DMS 273 (cell line): Measurements from ENCODE around the gene RAD51B.
A peak's percentile ranks its signal among the peaks of the same experiment; 100 is the strongest.

Source experiments
- DNase-seq: peaks from one replicate; lab custom pipeline; 2025; ENCODE audit not compliant: unreplicated experiment; lab: John Stamatoyannopoulos, UW

The RAD51B gene

GRCh38 chr14:68511129-68512047 lies 691.8 kb downstream of the RAD51B start:
- DNase-seq: no peak

DNA sequence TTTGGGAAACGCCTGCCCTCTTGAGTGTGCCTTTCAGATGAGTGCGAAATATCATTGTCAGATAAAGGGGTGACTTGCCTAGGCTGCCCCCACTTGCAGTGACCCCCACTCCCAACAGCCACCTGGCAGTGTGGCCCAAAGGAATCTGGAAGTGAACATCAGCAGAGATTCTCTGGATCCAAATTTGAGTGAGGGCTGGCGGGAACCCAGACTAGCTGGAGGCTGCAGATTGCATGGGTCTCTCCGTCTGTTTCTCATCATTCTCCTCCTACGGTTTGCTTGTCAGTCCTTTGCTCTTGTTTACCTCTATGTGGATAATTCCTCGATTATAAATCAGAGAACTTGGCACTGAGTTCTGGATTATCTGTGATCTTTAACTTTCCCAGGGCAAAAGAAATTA lies 692.5 kb downstream of the RAD51B start:
- DNase-seq: no peak

DNA sequence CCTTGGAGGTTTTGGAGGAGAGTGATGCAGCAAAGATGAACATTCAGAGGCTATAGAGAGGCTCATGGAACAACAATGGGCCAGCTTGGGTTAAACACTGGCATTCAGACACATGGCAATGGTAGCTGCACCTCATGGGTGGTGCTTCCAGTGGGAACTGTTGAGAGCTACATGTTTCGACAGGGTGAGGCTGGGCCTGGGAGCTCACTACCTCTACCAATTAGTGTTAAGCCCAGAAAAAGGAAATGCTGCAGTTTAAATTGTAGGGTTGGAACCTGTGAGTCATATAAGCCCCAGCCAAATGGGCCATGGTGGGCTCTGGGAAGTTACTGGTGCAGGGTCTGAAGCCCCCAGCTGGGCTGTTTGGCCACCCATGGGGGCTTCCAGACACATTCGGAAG lies 693.6 kb downstream of the RAD51B start:
- no peak for DNase-seq

GRCh38 chr14:68513838-68514607 lies 694.4 kb downstream of the RAD51B start:
- no peak for DNase-seq

DNA sequence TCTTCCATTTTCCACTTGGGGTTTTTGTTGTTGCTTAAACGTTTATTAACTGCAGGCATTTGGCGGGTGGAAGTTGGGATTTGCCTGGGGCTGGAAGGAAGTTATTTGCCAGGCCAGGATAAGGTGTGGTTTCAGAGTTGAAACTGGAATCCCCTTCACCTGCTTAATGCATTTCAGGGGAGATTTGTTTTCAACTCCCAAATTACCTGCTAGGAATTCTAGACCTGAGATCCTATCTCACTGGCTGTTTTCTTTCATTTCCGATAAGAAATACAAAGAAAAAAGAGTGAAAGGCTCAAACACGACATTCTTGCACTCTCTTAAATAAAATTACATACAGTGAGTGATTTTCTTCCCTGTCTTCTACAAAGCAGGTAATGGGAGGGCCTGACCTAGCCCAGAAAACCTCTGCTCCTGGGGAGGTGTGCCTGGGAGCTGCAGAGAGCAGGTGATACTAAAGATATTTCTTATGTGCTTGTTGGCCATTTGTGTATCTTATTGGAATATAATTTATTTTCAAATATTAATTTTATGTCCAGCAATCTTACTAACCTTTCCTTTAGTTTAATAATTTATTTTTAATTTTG lies 695.1 kb downstream of the RAD51B start:
- DNase-seq: no peak

DNA sequence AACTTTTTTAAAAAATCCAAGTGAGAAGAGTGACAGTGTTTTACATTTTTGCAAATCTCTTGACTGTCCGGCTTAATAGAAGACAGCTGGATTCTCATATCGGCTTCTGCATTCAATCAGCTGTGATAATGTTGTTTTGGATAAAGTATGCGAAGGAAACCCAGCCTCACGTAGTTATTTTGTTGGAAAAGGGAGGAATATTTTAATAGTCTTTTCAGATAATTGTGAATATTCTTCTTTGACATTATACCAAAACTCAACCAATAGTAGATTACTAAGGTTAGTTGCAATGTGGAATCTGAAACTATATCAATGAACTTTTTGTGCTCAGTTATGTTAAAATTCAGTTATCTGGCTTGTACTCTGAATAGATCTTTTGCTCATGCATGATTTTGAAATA lies 696.8 kb downstream of the RAD51B start:
- DNase-seq: no peak

GRCh38 chr14:68518166-68518565 lies 698.6 kb downstream of the RAD51B start:
- DNase-seq: peak; percentile 12

- peak; percentile 23 for DNase-seq
Observed at GRCh38 chr14:68518761-68519670, 699.4 kb downstream of the RAD51B start.

- no peak for DNase-seq
Observed at GRCh38 chr14:68519671-68520187, 700.1 kb downstream of the RAD51B start.

- peak; percentile 24 for DNase-seq
Observed at GRCh38 chr14:68520637-68521556, 701.3 kb downstream of the RAD51B start.

DNA sequence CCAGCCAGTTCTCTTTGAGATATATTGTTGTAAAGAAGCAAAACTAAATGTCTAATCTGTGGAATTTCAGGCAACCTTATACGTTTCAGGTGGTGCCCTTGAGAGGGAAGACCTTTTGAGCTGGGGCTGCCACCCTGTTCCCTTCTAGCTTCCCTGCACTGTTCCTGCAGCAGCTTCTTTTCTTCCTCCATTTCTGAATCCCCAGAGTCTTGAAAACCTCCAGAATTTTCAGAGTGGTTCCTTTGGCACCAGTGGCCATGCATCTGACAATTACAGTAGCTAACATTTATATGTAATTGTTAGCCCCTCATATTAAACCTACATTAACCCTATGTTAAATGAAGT lies 702.0 kb downstream of the RAD51B start:
- no peak for DNase-seq

DNA sequence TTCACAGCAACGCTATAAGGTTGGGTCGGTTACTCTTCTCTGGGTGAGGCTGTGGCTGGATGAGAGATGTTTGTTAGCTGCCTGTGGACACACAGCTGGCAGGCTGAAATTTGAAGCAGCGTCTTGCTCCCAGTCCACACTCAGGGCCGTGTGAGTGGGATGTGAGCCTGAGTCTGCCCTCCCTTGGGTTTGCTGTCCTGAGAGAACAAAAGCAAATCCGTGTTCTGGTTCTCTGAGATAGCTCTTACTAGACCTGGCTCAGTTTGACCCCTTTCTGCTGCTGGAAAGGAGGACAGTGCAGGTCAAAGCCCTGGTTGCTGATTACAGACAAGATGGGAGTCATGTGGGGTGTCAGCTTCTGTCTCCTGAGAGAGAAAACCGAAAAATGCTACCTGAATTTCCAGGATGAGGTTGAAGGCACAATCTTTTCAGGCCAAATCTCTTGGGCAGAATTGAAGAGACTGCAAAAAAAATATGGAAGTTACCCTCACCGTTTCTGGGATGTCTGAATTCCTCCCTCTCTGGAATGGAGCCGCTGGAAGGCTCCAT lies 702.5 kb downstream of the RAD51B start:
- DNase-seq: no peak

- peak; percentile 29 for DNase-seq
Observed at GRCh38 chr14:68522510-68523325, 703.1 kb downstream of the RAD51B start.

GRCh38 chr14:68523326-68523610 lies 703.7 kb downstream of the RAD51B start:
- no peak for DNase-seq

GRCh38 chr14:68523989-68524725 lies 704.6 kb downstream of the RAD51B start:
- DNase-seq: no peak

DNA sequence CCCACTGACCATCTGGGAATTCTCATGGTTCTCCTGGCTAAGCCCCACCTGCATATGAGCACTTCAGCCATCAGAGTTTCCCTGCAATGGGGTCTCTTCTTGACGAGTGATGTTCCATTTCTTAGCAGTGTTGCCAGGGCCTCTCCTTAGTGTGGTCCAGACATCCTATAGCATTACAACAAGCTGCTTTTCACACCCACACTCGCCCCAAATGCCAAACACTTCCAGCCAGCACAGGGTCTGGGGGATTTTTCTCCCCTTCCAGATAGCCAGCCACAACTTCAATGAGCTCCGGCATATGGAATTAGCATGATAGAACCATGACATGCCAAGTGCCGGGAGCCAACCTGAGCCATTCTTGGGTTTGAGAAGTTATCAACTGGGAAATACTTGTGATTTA lies 705.9 kb downstream of the RAD51B start:
- no peak for DNase-seq

GRCh38 chr14:68526512-68527091 lies 707.0 kb downstream of the RAD51B start:
- no peak for DNase-seq
